ENCODE data around the gene MT1A. TPM values are rescaled to one million over a fixed set of nuclear protein-coding genes. Genes with fewer than 3 reads are reported as not detected.

Gene MT1A
- polyA plus RNA-seq, 1 of the 3 experiments (the other 2 are of a cell fraction): 5.4 TPM

GRCh38 chr16:56675685-56676210 lies 37.3 kb downstream of the MT1A start:
- CTCF ChIA-PET: interaction anchor here (1.0 kb wide), 1 partner anchor 238 kb away, joined by 3 read pairs; no protein-coding TSS in a partner anchor
- no peak for DNase-seq
- no peak overlapping the region for H3K4me2 ChIP-seq

GRCh38 chr16:56677474-56677873 lies 39.0 kb downstream of the MT1A start:
- no peaks in the 10 kb centered on the region for H3K36me3 ChIP-seq (replicated peaks in 1 of 2; ENCODE audit: control insufficient read depth in 1 of 2, insufficient read depth in 2 of 2, low read length in 1 of 2)
- no peak overlapping the region for H3K9ac ChIP-seq
- H3K9me3 ChIP-seq: no peaks in the 10 kb centered on the region
- no peaks in the 10 kb centered on the region for H3F3A ChIP-seq (replicated peaks; ENCODE audit: insufficient read depth)
- H3K4me3 ChIP-seq (ENCODE audit: low read depth in 2 of 2, low read length in 1 of 2): no peak overlapping the region
- no peak overlapping the region for H3K27ac ChIP-seq (ENCODE audit: low read depth in 2 of 2, low read length in 1 of 2)
- CTCF ChIA-PET: no interaction called here
- no peak for TF ChIP-seq JUND (IDR thresholded peaks at IDR 0.05)
- TF ChIP-seq TEAD4 (IDR thresholded peaks at IDR 0.05; ENCODE audit: borderline replicate concordance, insufficient read depth): no peak
- TF ChIP-seq FOSL2 (IDR thresholded peaks at IDR 0.05; ENCODE audit: borderline replicate concordance, low read depth): no peak
- no peak for TF ChIP-seq FOXJ3 (CRISPR knock-in tag; IDR thresholded peaks at IDR 0.05)
- TF ChIP-seq REST (IDR thresholded peaks at IDR 0.05; ENCODE audit: low read depth, low read length): no peak
- no peak for TF ChIP-seq SMC3 (IDR thresholded peaks at IDR 0.05; ENCODE audit: low read depth, low read length)
- TF ChIP-seq SIN3A (IDR thresholded peaks at IDR 0.05; ENCODE audit: borderline replicate concordance, low read depth, low read length): no peak
- TF ChIP-seq TCF12 (IDR thresholded peaks at IDR 0.05): no peak
- no peak for TF ChIP-seq NFIC (IDR thresholded peaks at IDR 0.05; ENCODE audit: borderline replicate concordance)
- no peak for TF ChIP-seq FOXM1 (IDR thresholded peaks at IDR 0.05; ENCODE audit: low read depth)
- TF ChIP-seq TAF1 (IDR thresholded peaks at IDR 0.05; ENCODE audit: borderline replicate concordance, low read depth, low read length): no peak
- no peak for TF ChIP-seq MEF2A (IDR thresholded peaks at IDR 0.05; ENCODE audit: borderline replicate concordance, low read depth)
- no peaks in the 10 kb centered on the region for H3K79me2 ChIP-seq (ENCODE audit: insufficient read depth)
- WGBS (ENCODE audit: low lambda C conversion rate): 63% methylated on average over 2 of the region's 3 CpGs
- POLR2A ChIA-PET: no interaction called here
- no peak overlapping the region for H3K4me2 ChIP-seq
- peaks cover 0 to 7% of the 10 kb centered on the region in 2 experiments; a peak in 1 of 4 replicates for H3K4me1 ChIP-seq (ENCODE audit: control insufficient read depth in 1 of 2, insufficient read depth in 2 of 2, low read depth in 1 of 2, low read length in 1 of 2)
- H4K20me1 ChIP-seq (ENCODE audit: insufficient read depth): no peaks in the 10 kb centered on the region
- H2AFZ ChIP-seq (ENCODE audit: low read depth): no peak overlapping the region
- DNase-seq: no peak
- no peaks in the 10 kb centered on the region for H3K9me2 ChIP-seq
- H3K27me3 ChIP-seq (ENCODE audit: insufficient read depth): no peaks in the 10 kb centered on the region

More at GRCh38 chr16:56675685-56676210, 37.3 kb downstream of the MT1A start:
- no peak overlapping the region for H3K4me3 ChIP-seq (ENCODE audit: low read depth in 2 of 2, low read length in 1 of 2)
- TF ChIP-seq TEAD4 (IDR thresholded peaks at IDR 0.05; ENCODE audit: borderline replicate concordance, insufficient read depth) (no peak), EZH2phosphoT487 (IDR thresholded peaks at IDR 0.05; ENCODE audit: borderline replicate concordance, low read depth) (no peak)
- H3K27ac ChIP-seq (ENCODE audit: low read depth in 2 of 2, low read length in 1 of 2): no peak overlapping the region
- no peaks in the 10 kb centered on the region for H3K9me2 ChIP-seq
- no peaks in the 10 kb centered on the region for H3K9me3 ChIP-seq
- no peak overlapping the region for H3K9ac ChIP-seq
- 86% methylated on average over 18 of the region's 32 CpGs for WGBS (ENCODE audit: low lambda C conversion rate)
- no peak overlapping the region for H2AFZ ChIP-seq (ENCODE audit: low read depth)
- no peaks in the 10 kb centered on the region for H3K79me2 ChIP-seq (ENCODE audit: insufficient read depth)
- H3F3A ChIP-seq (replicated peaks; ENCODE audit: insufficient read depth): no peaks in the 10 kb centered on the region
- H4K20me1 ChIP-seq (ENCODE audit: insufficient read depth): no peaks in the 10 kb centered on the region
- POLR2A ChIA-PET: no interaction called here
- H3K4me1 ChIP-seq (ENCODE audit: control insufficient read depth in 1 of 2, insufficient read depth in 2 of 2, low read depth in 1 of 2, low read length in 1 of 2): no peaks in the 10 kb centered on the region; a peak in 1 of 4 replicates
- H3K27me3 ChIP-seq (ENCODE audit: insufficient read depth): peaks cover 5% of the 10 kb centered on the region; the same call in 1 of the 2 replicates
- H3K36me3 ChIP-seq (replicated peaks in 1 of 2; ENCODE audit: control insufficient read depth in 1 of 2, insufficient read depth in 2 of 2, low read length in 1 of 2): no peaks in the 10 kb centered on the region

All from SK-N-SH (cell line).